Natural killer cell (primary cell): Measurements from ENCODE around the gene CA11. TPM values are rescaled to one million over a fixed set of nuclear protein-coding genes. Genes with fewer than 3 reads are reported as not detected.

ENCODE experiments used
- ATAC-seq, 3 donors: fragments of 150-1000 bp in 2 of 3; fragments of 200-7000 bp in 1 of 3; cut with Tn5 transposase; 1 replicate in 1 of 3; 2 replicates in 2 of 3; pipeline ENCODE4 v1.10.0; 2021; ENCODE audit warnings: mild to moderate bottlenecking in 2 of 3, moderate library complexity in 2 of 3
- DNase-seq, 2 donors: peaks; one replicate each; pipeline versions ENCODE4 v3.0.0 to v3.0.0-alpha.2; 2013 to 2021; ENCODE audit warnings: mixed read lengths in 1 of 2
- H3K27ac ChIP-seq: one replicate; pipeline ENCODE4 v1.5.1; 2013; ENCODE audit warnings: mild to moderate bottlenecking, low read length
- H3K27me3 ChIP-seq: one replicate; pipeline ENCODE4 v1.6.1; 2013; ENCODE audit warnings: low read length; ENCODE audit not compliant: control insufficient read depth, insufficient read depth
- H3K36me3 ChIP-seq: one replicate; pipeline ENCODE4 v1.6.1; 2013; ENCODE audit warnings: low read length; ENCODE audit not compliant: control insufficient read depth, insufficient read depth
- H3K4me1 ChIP-seq: one replicate; pipeline ENCODE4 v1.6.1; 2013; ENCODE audit warnings: low read length; ENCODE audit not compliant: control insufficient read depth, insufficient read depth
- H3K4me3 ChIP-seq: one replicate; pipeline ENCODE4 v1.5.1; 2013; ENCODE audit warnings: low read length
- H3K9me3 ChIP-seq: one replicate; pipeline ENCODE4 v1.6.1; 2013; ENCODE audit warnings: low read length; ENCODE audit not compliant: control insufficient read depth, insufficient read depth
- H3K27ac Mint-ChIP-seq, 2 donors: one replicate each; pipeline ENCODE4 v1.8.0; 2022; ENCODE audit warnings: mild to moderate bottlenecking in 2 of 2, mixed read lengths in 2 of 2, moderate library complexity in 1 of 2
- H3K27me3 Mint-ChIP-seq, 2 donors: one replicate each; pipeline ENCODE4 v1.8.0; 2022; ENCODE audit warnings: low read depth in 2 of 2, mixed read lengths in 2 of 2
- H3K36me3 Mint-ChIP-seq: one replicate; pipeline ENCODE4 v1.8.0; 2022; ENCODE audit warnings: mixed read lengths
- H3K4me1 Mint-ChIP-seq, 2 donors: one replicate each; pipeline ENCODE4 v1.8.0; 2022; ENCODE audit warnings: mixed read lengths in 2 of 2
- H3K4me3 Mint-ChIP-seq: one replicate; pipeline ENCODE4 v1.8.0; 2022; ENCODE audit warnings: mild to moderate bottlenecking, moderate library complexity, mixed read lengths
- H3K9me3 Mint-ChIP-seq, 2 donors: one replicate each; pipeline ENCODE4 v1.8.0; 2022; ENCODE audit warnings: mixed read lengths in 2 of 2
- WGBS: methylation state at CpG from one replicate; pipeline ENCODE4 v1.1.7; 2013; ENCODE audit warnings: missing lambda C conversion rate; ENCODE audit not compliant: insufficient coverage; 5-methylcytosine and 5-hydroxymethylcytosine counted together
- intact Hi-C: fragments of 100-400 bp; cut with micrococcal nuclease; formaldehyde crosslinking; loops from one replicate; pipeline ENCODE4 v1.14.2; 2022
- total RNA-seq, 4 donors: library from RNA; stranded (reverse); fragments of 120-200 nt in 1 of 4; gene quantifications; one replicate each; pipeline versions ENCODE4 v1.2.3 to v1.2.4, GENCODE V29; 2013 to 2022
- TF ChIP-seq, protein P1 (sequence below): fragments of 200-600 bp; IDR thresholded peaks from one replicate; pipeline ENCODE4 v1.8.0; 2022; ENCODE audit warnings: antibody characterized with exemption

The CA11 gene
- total RNA-seq, 3 donors from 2014 or later (not counting 1 experiment from before 2014, with no cell fraction given), result 9.2 to 11.9 (median 11.0) TPM

DNA sequence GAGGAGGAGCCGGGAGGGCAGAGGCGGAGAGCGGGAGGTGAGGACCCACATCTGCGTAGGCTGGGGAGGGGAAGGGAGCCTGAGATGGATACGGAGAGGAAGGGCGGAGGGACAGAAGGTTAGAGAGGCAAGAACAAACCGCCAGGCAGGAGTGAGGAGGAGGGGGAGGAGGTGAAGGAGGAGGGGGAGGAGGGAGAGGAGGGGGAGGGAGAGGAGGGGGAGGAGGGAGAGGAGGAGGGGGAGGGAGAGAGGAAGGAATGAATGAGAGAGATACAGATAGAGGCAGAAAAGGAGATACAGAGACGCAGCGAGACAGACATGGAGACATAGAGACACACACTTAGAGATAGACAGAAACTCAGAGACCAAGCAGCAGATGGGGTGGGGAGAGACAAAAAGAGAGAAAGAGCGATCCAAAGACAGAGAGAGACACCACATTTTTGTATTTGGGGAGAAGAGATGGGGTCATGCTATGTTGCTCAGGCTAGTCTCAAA lies 782 bp upstream of the CA11 start:
- Histone ChIP-seq H3K27me3 (no peaks in the 10 kb centered on the region), H3K4me1 (peaks cover 51% of the 10 kb centered on the region), H3K9me3 (no peaks in the 10 kb centered on the region), H3K36me3 (no peaks in the 10 kb centered on the region), H3K27ac (peak overlapping the region; percentile 93), H3K4me3 (peak overlapping the region; percentile 79)
- peak overlapping the region; percentile 57 for H3K4me3 Mint-ChIP-seq
- H3K4me1 Mint-ChIP-seq, result peaks cover 22 to 36% of the 10 kb centered on the region in 2 donors
- peaks cover 0 to 3% of the 10 kb centered on the region in 2 donors for H3K27me3 Mint-ChIP-seq
- DNase-seq, result no peak
- no peaks in the 10 kb centered on the region for H3K36me3 Mint-ChIP-seq
- peak overlapping the region; percentile 89 to 95 for H3K27ac Mint-ChIP-seq
- WGBS, result 12% methylated on average over 8 of the region's 10 CpGs
- TF ChIP-seq, protein P1, sequence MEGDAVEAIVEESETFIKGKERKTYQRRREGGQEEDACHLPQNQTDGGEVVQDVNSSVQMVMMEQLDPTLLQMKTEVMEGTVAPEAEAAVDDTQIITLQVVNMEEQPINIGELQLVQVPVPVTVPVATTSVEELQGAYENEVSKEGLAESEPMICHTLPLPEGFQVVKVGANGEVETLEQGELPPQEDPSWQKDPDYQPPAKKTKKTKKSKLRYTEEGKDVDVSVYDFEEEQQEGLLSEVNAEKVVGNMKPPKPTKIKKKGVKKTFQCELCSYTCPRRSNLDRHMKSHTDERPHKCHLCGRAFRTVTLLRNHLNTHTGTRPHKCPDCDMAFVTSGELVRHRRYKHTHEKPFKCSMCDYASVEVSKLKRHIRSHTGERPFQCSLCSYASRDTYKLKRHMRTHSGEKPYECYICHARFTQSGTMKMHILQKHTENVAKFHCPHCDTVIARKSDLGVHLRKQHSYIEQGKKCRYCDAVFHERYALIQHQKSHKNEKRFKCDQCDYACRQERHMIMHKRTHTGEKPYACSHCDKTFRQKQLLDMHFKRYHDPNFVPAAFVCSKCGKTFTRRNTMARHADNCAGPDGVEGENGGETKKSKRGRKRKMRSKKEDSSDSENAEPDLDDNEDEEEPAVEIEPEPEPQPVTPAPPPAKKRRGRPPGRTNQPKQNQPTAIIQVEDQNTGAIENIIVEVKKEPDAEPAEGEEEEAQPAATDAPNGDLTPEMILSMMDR, result no peak
- intact Hi-C loops, result loop anchor here (1.0 to 10.0 kb wide), 6 partner anchors 8 to 318 kb away; partner anchors contain the start of gene FTL
- no peaks in the 10 kb centered on the region for H3K9me3 Mint-ChIP-seq
- no peak for ATAC-seq

- intact Hi-C loops, result loop anchor here (5.0 to 10.0 kb wide), 2 partner anchors 92 to 319 kb away; partner anchors contain the start of gene FTL
- WGBS, result 2% methylated on average over 6 of the region's 6 CpGs
- peaks cover 0 to 3% of the 10 kb centered on the region in 2 donors for H3K27me3 Mint-ChIP-seq
- ATAC-seq (no peak), DNase-seq (peak in 1 of 2 donors; percentile 46)
- Histone ChIP-seq H3K27ac (peak overlapping the region; percentile 93), H3K4me1 (peaks cover 51% of the 10 kb centered on the region), H3K4me3 (peak overlapping the region; percentile 79), H3K27me3 (no peaks in the 10 kb centered on the region), H3K9me3 (no peaks in the 10 kb centered on the region), H3K36me3 (no peaks in the 10 kb centered on the region)
- H3K36me3 Mint-ChIP-seq, result no peaks in the 10 kb centered on the region
- TF ChIP-seq, protein P1, result no peak
- H3K4me1 Mint-ChIP-seq, result peaks cover 22 to 36% of the 10 kb centered on the region in 2 donors
- H3K9me3 Mint-ChIP-seq, result no peaks in the 10 kb centered on the region
- H3K4me3 Mint-ChIP-seq, result peak overlapping the region; percentile 92
- peak overlapping the region; percentile 89 to 95 for H3K27ac Mint-ChIP-seq
Measured at GRCh38 chr19:48645620-48646000, 377 bp downstream of the CA11 start.

DNA sequence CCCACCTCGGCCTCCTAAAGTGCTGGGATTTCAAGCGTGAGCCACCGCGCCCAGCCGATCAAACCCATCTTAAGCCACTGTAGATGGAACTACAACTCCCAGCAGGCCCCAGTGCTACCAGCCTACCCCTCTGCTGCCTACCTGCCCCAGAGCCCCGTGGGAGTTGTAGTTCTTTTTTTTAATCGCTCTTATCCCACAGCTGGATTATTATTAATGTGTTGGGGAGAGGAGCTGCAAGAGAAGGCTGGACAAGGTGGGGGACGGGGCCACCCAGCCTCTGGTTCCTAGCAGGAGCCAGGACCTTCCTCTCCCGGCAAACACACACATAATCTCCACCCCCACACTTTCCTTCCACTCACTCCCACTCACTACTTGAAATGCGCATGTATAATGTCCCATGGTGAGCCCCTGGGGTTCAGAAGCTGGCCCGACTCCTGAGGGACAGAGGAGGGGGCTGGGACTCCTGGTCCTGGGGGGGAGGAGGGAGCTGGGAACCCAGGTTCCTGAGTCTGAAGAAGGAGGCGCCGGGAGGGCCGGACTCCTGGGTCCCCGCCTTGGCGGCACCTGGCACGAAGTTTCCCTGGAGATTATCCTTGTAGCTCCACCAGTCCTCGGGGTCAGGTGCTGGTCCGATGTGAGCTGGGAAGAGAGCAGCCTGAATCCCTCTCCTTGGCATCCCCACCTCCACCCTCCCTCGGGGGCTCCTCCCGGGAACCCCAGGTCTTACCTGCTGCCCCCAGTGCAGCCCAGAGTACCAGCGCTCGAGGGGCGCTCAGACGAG lies 958 bp downstream of the CA11 start:
- H3K36me3 ChIP-seq, result no peaks in the 10 kb centered on the region
- DNase-seq (peak; percentile 61 to 89), ATAC-seq (peak; percentile 66 to 84 (median 71))
- 3% methylated on average over 23 of the region's 25 CpGs for WGBS
- Mint-ChIP-seq H3K9me3 (no peaks in the 10 kb centered on the region), H3K4me3 (peak overlapping the region; percentile 92), H3K4me1 (peaks cover 22 to 37% of the 10 kb centered on the region in 2 donors), H3K36me3 (no peaks in the 10 kb centered on the region), H3K27me3 (peaks cover 0 to 3% of the 10 kb centered on the region in 2 donors), H3K27ac (peak overlapping the region; percentile 89 to 95)
- H3K4me1 ChIP-seq, result peaks cover 51% of the 10 kb centered on the region
- H3K27ac ChIP-seq, result peak overlapping the region; percentile 93
- TF ChIP-seq, protein P1, result no peak
- H3K4me3 ChIP-seq, result peak overlapping the region; percentile 79
- H3K9me3 ChIP-seq, result no peaks in the 10 kb centered on the region
- no peaks in the 10 kb centered on the region for H3K27me3 ChIP-seq
- intact Hi-C loops, result loop anchor here (5.0 to 10.0 kb wide), 2 partner anchors 92 to 320 kb away; partner anchors contain the start of gene FTL
